Measurements from ENCODE around the gene KCNK3.

KCNK3 gene

DNA sequence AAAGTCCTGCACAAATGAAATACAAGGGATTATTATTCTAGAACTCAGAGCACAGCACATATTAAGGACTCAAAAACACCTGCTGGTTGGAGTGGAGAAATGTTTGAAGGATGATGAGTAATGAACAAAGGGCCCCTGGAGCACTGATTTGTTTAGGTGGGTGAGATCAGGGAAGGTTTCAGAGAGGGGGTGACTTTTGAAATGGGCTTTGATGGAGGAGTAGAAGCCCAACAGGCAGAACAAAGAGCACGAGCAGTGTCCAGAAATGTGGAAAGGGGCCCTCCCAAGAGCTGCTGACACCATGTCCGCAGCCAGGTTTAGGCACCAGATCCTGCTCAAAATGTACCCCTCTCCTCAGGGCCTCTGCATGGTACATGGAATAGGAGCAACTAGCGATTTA, 23.8 kb downstream of the KCNK3 start:
- Histone ChIP-seq H3K4me1 (ENCODE audit: control insufficient read depth, insufficient read depth, low read length) (peaks cover 22% of the 10 kb centered on the region), H3K36me3 (ENCODE audit: control insufficient read depth, insufficient read depth, low read length, severe bottlenecking) (no peaks in the 10 kb centered on the region), H3K4me3 (ENCODE audit: low read length) (no peak overlapping the region), H3K27me3 (replicated peaks; ENCODE audit: control insufficient read depth, insufficient read depth, low read length) (no peaks in the 10 kb centered on the region), H3K9me3 (ENCODE audit: control insufficient read depth, low read length) (no peaks in the 10 kb centered on the region), H3K9ac (ENCODE audit: low read length) (no peak overlapping the region)
- DNase-seq (ENCODE audit: low read depth) = no peak

DNA sequence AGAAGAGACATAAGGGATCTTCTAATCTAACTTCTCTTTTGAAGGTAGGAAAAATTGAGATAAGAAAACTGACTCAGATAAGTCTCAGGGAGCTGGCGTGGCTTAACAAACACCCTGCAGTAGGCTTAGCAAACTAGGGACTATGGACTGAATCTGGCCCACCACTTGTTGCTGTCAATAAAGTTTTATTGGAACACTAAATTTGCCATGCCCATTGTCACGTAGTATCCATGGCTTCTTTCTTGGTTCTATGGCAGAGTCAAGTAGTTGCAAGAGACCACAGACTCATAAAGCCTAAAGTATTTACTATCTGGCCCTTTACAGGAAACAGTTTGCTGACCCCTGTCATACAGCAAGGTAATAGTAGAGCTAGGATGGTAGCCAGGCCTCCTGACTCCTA, 24.2 kb downstream of the KCNK3 start:
- H3K36me3 ChIP-seq (ENCODE audit: control insufficient read depth, insufficient read depth, low read length, severe bottlenecking) = no peaks in the 10 kb centered on the region
- H3K4me3 ChIP-seq (ENCODE audit: low read length) = no peak overlapping the region
- no peak for DNase-seq (ENCODE audit: low read depth)
- no peaks in the 10 kb centered on the region for H3K27me3 ChIP-seq (replicated peaks; ENCODE audit: control insufficient read depth, insufficient read depth, low read length)
- peaks cover 27% of the 10 kb centered on the region for H3K4me1 ChIP-seq (ENCODE audit: control insufficient read depth, insufficient read depth, low read length)
- no peaks in the 10 kb centered on the region for H3K9me3 ChIP-seq (ENCODE audit: control insufficient read depth, low read length)
- no peak overlapping the region for H3K9ac ChIP-seq (ENCODE audit: low read length)

DNA sequence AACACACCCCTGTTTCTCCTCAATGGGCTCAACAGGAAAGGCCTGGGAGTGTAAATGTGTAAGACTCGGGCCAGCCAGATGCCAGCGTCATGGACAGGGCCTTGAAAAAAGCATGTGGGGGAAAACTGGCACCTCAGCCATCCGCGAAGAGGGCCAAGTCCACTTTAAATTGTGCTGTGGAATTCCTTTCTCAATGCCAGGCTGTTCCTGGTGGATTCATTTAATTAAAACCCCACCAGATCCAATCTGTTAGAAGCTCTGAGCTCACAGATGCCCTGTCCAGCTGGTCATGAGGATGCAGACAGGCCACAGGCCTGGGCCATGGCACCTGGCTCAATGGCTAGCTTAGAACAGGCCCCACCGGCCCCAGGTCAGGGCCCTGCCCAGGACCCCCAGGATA, 24.8 kb downstream of the KCNK3 start:
- Histone ChIP-seq H3K36me3 (ENCODE audit: control insufficient read depth, insufficient read depth, low read length, severe bottlenecking) (no peaks in the 10 kb centered on the region), H3K4me1 (ENCODE audit: control insufficient read depth, insufficient read depth, low read length) (peaks cover 32% of the 10 kb centered on the region), H3K4me3 (ENCODE audit: low read length) (no peak overlapping the region), H3K9ac (ENCODE audit: low read length) (no peak overlapping the region), H3K27me3 (replicated peaks; ENCODE audit: control insufficient read depth, insufficient read depth, low read length) (no peaks in the 10 kb centered on the region), H3K9me3 (ENCODE audit: control insufficient read depth, low read length) (no peaks in the 10 kb centered on the region)
- DNase-seq (ENCODE audit: low read depth) = no peak

GRCh38 chr2:26718949-26719686, 26.6 kb downstream of the KCNK3 start:
- Histone ChIP-seq H3K4me1 (ENCODE audit: control insufficient read depth, insufficient read depth, low read length) (peaks cover 50% of the 10 kb centered on the region), H3K36me3 (ENCODE audit: control insufficient read depth, insufficient read depth, low read length, severe bottlenecking) (no peaks in the 10 kb centered on the region), H3K9me3 (ENCODE audit: control insufficient read depth, low read length) (no peaks in the 10 kb centered on the region), H3K27me3 (replicated peaks; ENCODE audit: control insufficient read depth, insufficient read depth, low read length) (no peaks in the 10 kb centered on the region), H3K4me3 (ENCODE audit: low read length) (no peak overlapping the region), H3K9ac (ENCODE audit: low read length) (no peak overlapping the region)
- DNase-seq (ENCODE audit: low read depth) = no peak

DNA sequence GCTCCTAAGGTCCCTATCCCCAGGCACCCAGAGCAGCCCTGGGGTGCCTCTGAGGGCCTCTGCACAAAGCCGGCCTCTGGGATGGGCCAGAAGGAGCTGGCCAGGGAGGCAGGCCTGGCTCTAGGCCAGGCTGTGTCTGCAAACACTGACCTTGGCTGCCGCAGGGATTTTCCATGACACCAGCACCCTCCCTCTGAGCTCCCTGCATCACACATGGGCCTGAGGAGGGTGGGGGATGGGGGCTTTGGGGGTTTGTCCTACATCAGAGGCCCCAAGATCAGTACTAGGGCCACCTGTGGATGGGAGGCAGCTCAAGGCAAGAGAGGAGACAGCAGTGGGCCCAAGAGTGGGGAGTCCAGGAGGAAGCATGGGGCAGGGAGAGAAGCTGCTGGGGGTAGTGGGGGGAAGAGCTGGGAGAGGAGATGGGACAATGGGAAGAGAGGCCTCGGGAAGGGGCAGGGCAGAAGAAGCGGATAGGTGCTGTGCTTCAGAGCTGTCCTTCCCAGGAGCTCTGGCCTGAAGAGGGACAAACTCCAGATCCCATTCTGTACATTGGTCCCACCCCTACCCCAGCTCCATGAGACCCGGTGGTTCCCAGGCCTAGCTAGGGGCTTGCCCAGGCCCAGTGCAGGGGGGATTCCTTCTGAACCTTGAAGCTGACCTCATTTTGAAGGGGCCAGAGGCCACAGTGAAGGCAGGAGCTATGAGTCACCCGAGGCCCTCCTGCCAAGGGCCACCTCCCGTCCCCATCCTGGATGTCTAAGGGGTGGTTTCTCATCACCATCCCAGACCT, 28.0 kb downstream of the KCNK3 start:
- no peak overlapping the region for H3K4me3 ChIP-seq (ENCODE audit: low read length)
- no peaks in the 10 kb centered on the region for H3K9me3 ChIP-seq (ENCODE audit: control insufficient read depth, low read length)
- peak overlapping the region; percentile 40 for H3K9ac ChIP-seq (ENCODE audit: low read length)
- H3K36me3 ChIP-seq (ENCODE audit: control insufficient read depth, insufficient read depth, low read length, severe bottlenecking) = no peaks in the 10 kb centered on the region
- DNase-seq (ENCODE audit: low read depth) = peak; percentile 88
- H3K4me1 ChIP-seq (ENCODE audit: control insufficient read depth, insufficient read depth, low read length) = peaks cover 64% of the 10 kb centered on the region
- no peaks in the 10 kb centered on the region for H3K27me3 ChIP-seq (replicated peaks; ENCODE audit: control insufficient read depth, insufficient read depth, low read length)

DNA sequence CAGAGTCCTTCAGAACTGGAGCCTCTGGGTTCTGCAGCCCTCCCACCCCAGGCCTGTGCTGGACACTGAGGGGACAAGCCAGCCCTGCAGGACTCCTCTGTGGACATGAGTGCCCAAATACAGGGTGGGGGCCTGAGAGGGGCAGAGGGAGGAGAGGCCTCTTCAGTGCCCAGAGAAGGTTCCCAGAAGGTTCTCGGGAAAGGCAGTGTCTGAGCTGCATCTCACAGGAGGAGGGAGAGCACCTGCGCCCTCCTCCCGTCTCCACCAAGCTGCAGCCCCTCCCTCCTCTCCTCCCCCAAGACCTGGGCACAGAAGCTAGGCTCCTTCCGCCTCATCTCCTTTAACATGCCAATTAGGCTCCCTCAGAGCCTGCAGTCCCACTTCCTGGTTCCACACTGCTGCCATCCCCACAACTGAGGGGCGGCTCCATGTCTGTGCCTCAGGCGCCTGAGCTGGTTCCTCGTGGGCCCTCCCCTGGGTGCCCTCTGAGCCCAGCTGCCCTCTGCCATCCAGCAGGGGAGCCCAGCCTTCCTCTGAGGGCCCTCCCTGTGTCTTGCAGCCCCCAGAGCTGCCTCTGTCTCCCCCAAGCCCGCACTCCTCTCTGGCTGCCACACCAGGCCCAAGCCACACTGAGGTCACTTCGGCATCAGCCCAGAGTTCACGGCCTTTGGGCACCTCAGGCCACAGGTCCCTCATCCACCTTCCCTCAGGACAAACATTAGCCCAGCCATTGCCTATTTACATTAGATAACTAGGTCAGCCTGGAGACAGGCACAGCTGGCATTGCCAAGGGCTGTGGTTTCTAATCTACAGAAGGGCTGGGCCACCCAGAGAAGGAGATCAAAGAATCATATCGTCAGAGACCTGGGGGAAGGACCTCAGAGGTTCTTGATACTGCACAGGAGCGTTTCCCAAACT, 28.9 kb downstream of the KCNK3 start:
- no peaks in the 10 kb centered on the region for H3K9me3 ChIP-seq (ENCODE audit: control insufficient read depth, low read length)
- H3K4me1 ChIP-seq (ENCODE audit: control insufficient read depth, insufficient read depth, low read length) = peaks cover 65% of the 10 kb centered on the region
- H3K4me3 ChIP-seq (ENCODE audit: low read length) = no peak overlapping the region
- DNase-seq (ENCODE audit: low read depth) = no peak
- no peaks in the 10 kb centered on the region for H3K36me3 ChIP-seq (ENCODE audit: control insufficient read depth, insufficient read depth, low read length, severe bottlenecking)
- peak overlapping the region; percentile 40 for H3K9ac ChIP-seq (ENCODE audit: low read length)
- H3K27me3 ChIP-seq (replicated peaks; ENCODE audit: control insufficient read depth, insufficient read depth, low read length) = no peaks in the 10 kb centered on the region

DNA sequence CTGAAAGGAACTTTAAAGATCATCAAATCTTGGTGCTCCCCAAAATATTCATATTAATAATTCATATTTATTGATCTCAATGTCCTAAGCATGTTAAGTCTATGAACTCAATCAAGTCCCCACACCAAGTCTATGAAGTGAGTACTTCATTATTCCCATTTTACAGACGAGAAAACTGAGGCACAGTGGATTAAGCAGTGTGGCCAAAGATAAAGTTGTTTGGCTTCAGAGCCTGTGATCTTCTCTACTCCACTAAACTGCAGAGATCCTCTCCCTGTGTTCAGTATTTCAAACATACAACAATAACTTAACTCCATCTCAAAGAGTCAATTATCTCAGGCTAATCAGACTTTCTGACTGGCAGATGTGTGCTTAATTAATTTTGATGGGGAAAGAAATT, 29.8 kb downstream of the KCNK3 start:
- no peak for DNase-seq (ENCODE audit: low read depth)
- Histone ChIP-seq H3K4me3 (ENCODE audit: low read length) (no peak overlapping the region), H3K4me1 (ENCODE audit: control insufficient read depth, insufficient read depth, low read length) (peaks cover 65% of the 10 kb centered on the region), H3K27me3 (replicated peaks; ENCODE audit: control insufficient read depth, insufficient read depth, low read length) (no peaks in the 10 kb centered on the region), H3K36me3 (ENCODE audit: control insufficient read depth, insufficient read depth, low read length, severe bottlenecking) (no peaks in the 10 kb centered on the region), H3K9me3 (ENCODE audit: control insufficient read depth, low read length) (no peaks in the 10 kb centered on the region), H3K9ac (ENCODE audit: low read length) (peak overlapping the region; percentile 67)

- no peak overlapping the region for H3K4me3 ChIP-seq (ENCODE audit: low read length)
- H3K4me1 ChIP-seq (ENCODE audit: control insufficient read depth, insufficient read depth, low read length) = peaks cover 65% of the 10 kb centered on the region
- H3K9me3 ChIP-seq (ENCODE audit: control insufficient read depth, low read length) = no peaks in the 10 kb centered on the region
- H3K36me3 ChIP-seq (ENCODE audit: control insufficient read depth, insufficient read depth, low read length, severe bottlenecking) = no peaks in the 10 kb centered on the region
- H3K9ac ChIP-seq (ENCODE audit: low read length) = peak overlapping the region; percentile 67
- no peak for DNase-seq (ENCODE audit: low read depth)
- no peaks in the 10 kb centered on the region for H3K27me3 ChIP-seq (replicated peaks; ENCODE audit: control insufficient read depth, insufficient read depth, low read length)
Measured at GRCh38 chr2:26722911-26723310, 30.4 kb downstream of the KCNK3 start.

DNA sequence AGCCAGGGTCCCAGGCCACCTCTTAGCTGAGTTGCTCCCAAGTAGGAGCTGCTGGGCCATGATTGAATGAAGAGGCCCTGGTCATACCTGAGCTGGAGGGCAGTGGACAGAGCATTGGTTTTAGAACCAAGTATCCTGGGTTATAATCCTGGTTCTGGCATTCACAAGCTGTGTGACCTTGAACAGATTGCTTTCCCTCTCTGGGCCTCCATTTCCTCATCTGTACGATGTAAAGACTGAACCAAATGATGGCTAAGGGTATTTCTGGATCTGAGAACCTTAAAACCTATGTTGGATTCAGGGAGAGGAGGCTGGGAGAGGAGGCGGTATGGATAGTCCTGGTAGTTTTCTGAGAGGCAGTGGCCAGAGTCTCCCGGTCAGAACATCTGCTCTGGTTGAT, 31.0 kb downstream of the KCNK3 start:
- Histone ChIP-seq H3K9ac (ENCODE audit: low read length) (peak overlapping the region; percentile 67), H3K27me3 (replicated peaks; ENCODE audit: control insufficient read depth, insufficient read depth, low read length) (no peaks in the 10 kb centered on the region), H3K36me3 (ENCODE audit: control insufficient read depth, insufficient read depth, low read length, severe bottlenecking) (no peaks in the 10 kb centered on the region), H3K9me3 (ENCODE audit: control insufficient read depth, low read length) (no peaks in the 10 kb centered on the region), H3K4me1 (ENCODE audit: control insufficient read depth, insufficient read depth, low read length) (peaks cover 65% of the 10 kb centered on the region), H3K4me3 (ENCODE audit: low read length) (no peak overlapping the region)
- no peak for DNase-seq (ENCODE audit: low read depth)

DNA sequence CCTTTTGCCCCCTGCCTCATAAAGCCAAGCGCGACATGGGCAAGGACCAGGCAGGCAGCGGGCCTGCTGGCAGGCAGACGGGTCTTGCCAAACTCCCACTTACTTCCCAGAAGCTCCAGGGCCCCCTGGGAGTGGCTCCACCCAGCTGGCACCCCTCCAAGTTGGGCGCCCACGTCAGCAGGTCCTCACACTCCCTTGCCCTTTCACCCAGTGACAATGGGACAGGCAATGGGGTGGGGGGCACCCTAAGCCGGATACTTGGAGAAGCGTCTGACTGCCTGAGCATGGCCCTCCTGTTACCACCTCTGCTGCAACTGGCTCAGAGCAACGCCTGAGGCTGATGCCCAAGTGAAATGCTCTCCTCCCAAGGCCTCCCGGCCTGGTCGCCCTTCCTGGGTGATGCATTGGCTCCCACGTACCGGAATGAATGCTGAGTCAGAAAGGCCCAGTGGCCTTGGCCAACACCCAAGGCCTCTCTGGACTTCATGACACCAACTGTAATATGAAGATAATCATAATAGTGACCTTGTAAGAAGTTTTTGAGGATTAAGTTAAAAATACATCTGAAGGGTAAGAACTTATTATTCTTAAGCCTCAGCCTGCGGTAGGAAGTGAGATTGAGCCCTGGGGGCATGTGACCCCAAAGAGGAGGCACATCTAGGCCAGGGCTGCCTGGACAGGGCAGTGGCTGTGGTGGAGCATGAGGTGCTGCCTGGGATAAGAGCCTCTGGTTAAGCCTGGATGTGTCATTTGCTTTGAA, 31.6 kb downstream of the KCNK3 start:
- H3K4me3 ChIP-seq (ENCODE audit: low read length) = no peak overlapping the region
- peak; percentile 83 for DNase-seq (ENCODE audit: low read depth)

More for the DNA sequence above, 31.6 kb downstream of the KCNK3 start:
- Histone ChIP-seq H3K9ac (ENCODE audit: low read length) (peak overlapping the region; percentile 82), H3K36me3 (ENCODE audit: control insufficient read depth, insufficient read depth, low read length, severe bottlenecking) (no peaks in the 10 kb centered on the region), H3K9me3 (ENCODE audit: control insufficient read depth, low read length) (no peaks in the 10 kb centered on the region), H3K4me1 (ENCODE audit: control insufficient read depth, insufficient read depth, low read length) (peaks cover 65% of the 10 kb centered on the region), H3K27me3 (replicated peaks; ENCODE audit: control insufficient read depth, insufficient read depth, low read length) (no peaks in the 10 kb centered on the region)
